Neural crest cell (in vitro differentiated cells): ENCODE results near the gene KCTD18. TPM values are rescaled to one million over a fixed set of nuclear protein-coding genes. Genes with fewer than 3 reads are reported as not detected.

Experiments
- DNase-seq: peaks from one replicate; pipeline ENCODE4 v3.0.0; 2021; ENCODE audit warnings: low read depth, mixed read lengths, low spot score
- H3K27ac Mint-ChIP-seq: one replicate; pipeline ENCODE4 v1.8.0; 2021; ENCODE audit warnings: mild to moderate bottlenecking, mixed read lengths; ENCODE audit not compliant: unreplicated experiment
- H3K27me3 Mint-ChIP-seq: 2 replicates; pipeline ENCODE4 v1.8.0; 2021; ENCODE audit warnings: low read depth, mild to moderate bottlenecking, mixed read lengths
- H3K36me3 Mint-ChIP-seq: 2 replicates; pipeline ENCODE4 v1.8.0; 2021; ENCODE audit warnings: low read depth, mild to moderate bottlenecking, mixed read lengths
- H3K4me1 Mint-ChIP-seq: 2 replicates; pipeline ENCODE4 v1.8.0; 2021; ENCODE audit warnings: mixed read lengths
- H3K4me3 Mint-ChIP-seq: one replicate; pipeline ENCODE4 v1.8.0; 2021; ENCODE audit warnings: mild to moderate bottlenecking, mixed read lengths
- H3K9me3 Mint-ChIP-seq: 2 replicates; pipeline ENCODE4 v1.8.0; 2021; ENCODE audit warnings: mixed read lengths
- CTCF ChIP-seq: fragments of 200-600 bp; sonication (generic); conservative IDR thresholded peaks from 2 replicates; pipeline ENCODE4 v1.5.0; 2021; ENCODE audit warnings: antibody characterized with exemption, mild to moderate bottlenecking
- total RNA-seq: library from RNA; stranded (reverse); gene quantifications from 2 replicates; pipeline ENCODE4 v1.2.1, GENCODE V29; 2021

KCTD18 gene
- total RNA-seq, 1 donor from 2014 or later, result 6.5 TPM

GRCh38 chr2:200466425-200467418, 43.1 kb downstream of the KCTD18 start:
- Mint-ChIP-seq H3K4me1 (peaks cover 34% of the 10 kb centered on the region), H3K9me3 (no peaks in the 10 kb centered on the region), H3K27ac (no peak overlapping the region), H3K27me3 (no peaks in the 10 kb centered on the region), H3K4me3 (no peak overlapping the region), H3K36me3 (peaks cover 4% of the 10 kb centered on the region)
- no peak for DNase-seq
- TF ChIP-seq CTCF, result no peak

DNA sequence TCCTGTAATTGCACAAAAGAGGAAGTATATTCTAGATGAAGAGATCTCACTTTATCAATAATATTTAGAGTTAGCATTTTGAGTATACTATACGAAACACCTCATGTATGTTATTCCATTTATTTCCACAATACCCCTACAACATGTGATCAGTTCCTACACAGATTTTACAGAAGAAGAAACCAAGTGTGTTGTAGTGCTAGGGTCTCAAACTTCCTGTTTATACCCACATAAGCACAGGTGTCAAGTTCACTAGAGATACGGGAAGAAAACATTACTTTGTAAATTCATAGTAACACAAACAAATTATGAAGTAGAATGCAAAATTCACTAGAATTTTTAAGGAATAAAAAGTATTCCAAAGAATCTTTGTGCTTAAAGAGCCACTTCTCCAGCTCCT, 46.4 kb downstream of the KCTD18 start:
- H3K36me3 Mint-ChIP-seq, result peaks cover 2% of the 10 kb centered on the region
- H3K4me1 Mint-ChIP-seq, result peaks cover 8% of the 10 kb centered on the region
- no peak for TF ChIP-seq CTCF
- no peak overlapping the region for H3K27ac Mint-ChIP-seq
- H3K27me3 Mint-ChIP-seq, result no peaks in the 10 kb centered on the region
- H3K4me3 Mint-ChIP-seq, result no peak overlapping the region
- no peaks in the 10 kb centered on the region for H3K9me3 Mint-ChIP-seq
- no peak for DNase-seq

GRCh38 chr2:200461846-200462710, 47.8 kb downstream of the KCTD18 start:
- no peak for TF ChIP-seq CTCF
- DNase-seq, result no peak

DNA sequence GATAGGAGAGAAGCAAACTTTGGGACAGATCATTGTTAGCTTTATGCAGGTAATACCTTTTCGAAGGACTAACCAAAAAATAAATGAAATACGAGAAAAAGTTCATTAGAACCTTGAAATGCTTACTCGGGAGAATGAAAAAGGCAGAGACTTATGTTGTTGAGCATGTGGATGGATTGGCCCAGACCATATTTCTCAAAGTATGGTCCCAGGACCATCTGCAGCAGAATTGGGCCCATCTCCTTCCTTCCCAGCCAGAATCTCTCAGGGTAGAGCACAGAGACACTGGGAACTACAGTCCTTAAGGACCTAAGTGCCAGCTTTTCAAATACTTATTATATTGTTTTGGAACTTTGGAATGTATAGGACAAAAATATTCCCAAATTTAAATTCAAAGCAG, 50.8 kb downstream of the KCTD18 start:
- H3K4me1 Mint-ChIP-seq, result no peaks in the 10 kb centered on the region
- no peaks in the 10 kb centered on the region for H3K27me3 Mint-ChIP-seq
- DNase-seq, result no peak
- peaks cover 3% of the 10 kb centered on the region for H3K36me3 Mint-ChIP-seq
- no peaks in the 10 kb centered on the region for H3K9me3 Mint-ChIP-seq
- no peak for TF ChIP-seq CTCF
- no peak overlapping the region for H3K4me3 Mint-ChIP-seq
- no peak overlapping the region for H3K27ac Mint-ChIP-seq

More at GRCh38 chr2:200461846-200462710, 47.8 kb downstream of the KCTD18 start:
- Mint-ChIP-seq H3K9me3 (no peaks in the 10 kb centered on the region), H3K36me3 (no peaks in the 10 kb centered on the region), H3K4me3 (no peak overlapping the region), H3K4me1 (peaks cover 8% of the 10 kb centered on the region), H3K27me3 (no peaks in the 10 kb centered on the region), H3K27ac (no peak overlapping the region)

DNA sequence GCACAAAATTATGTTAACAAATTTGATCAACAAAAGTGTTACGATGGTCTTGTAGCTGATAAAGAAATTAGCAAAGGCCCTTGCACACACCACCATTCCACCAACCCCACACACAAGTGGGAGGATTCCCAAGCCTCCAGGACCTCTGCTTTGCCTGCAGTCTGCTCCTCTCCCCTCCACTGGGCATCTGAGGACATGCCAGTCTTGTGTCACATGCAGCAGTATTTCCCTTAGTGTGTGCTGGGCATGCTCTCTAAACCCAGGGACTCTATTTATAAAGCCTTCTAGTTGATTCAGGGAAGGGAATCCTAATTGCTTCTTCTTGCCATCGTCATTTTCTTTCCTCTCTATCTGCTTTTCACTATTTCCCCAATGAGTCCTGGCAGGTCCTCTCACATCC, 53.3 kb downstream of the KCTD18 start:
- Mint-ChIP-seq H3K27ac (no peak overlapping the region), H3K4me3 (no peak overlapping the region), H3K4me1 (peaks cover 3% of the 10 kb centered on the region), H3K27me3 (no peaks in the 10 kb centered on the region), H3K36me3 (peaks cover 3% of the 10 kb centered on the region), H3K9me3 (no peaks in the 10 kb centered on the region)
- DNase-seq, result no peak
- TF ChIP-seq CTCF, result no peak
